Nephron (organoid): Measurements from ENCODE around the gene NIPSNAP2.
"Not testable (repeated sequence)": the region's sequence is repeated elsewhere in the genome, so short reads cannot be mapped to it uniquely, and the experiment has no call there.

Source experiments
- H3K27ac Mint-ChIP-seq, 3 experiments: 2 replicates each; pipeline ENCODE4 v1.8.0; 2020; ENCODE audit warnings: mixed read lengths in 3 of 3, mild to moderate bottlenecking in 2 of 3, moderate library complexity in 1 of 3
- H3K27me3 Mint-ChIP-seq: 2 replicates; pipeline ENCODE4 v1.8.0; 2021; ENCODE audit warnings: low read depth, mild to moderate bottlenecking, moderate library complexity, mixed read lengths
- H3K36me3 Mint-ChIP-seq: 2 replicates; pipeline ENCODE4 v1.8.0; 2020; ENCODE audit warnings: low read depth, mixed read lengths
- H3K4me1 Mint-ChIP-seq: 2 replicates; pipeline ENCODE4 v1.8.0; 2020; ENCODE audit warnings: mixed read lengths
- H3K4me3 Mint-ChIP-seq, 3 experiments: 2 replicates each; pipeline ENCODE4 v1.8.0; 2020; ENCODE audit warnings: mild to moderate bottlenecking in 3 of 3, mixed read lengths in 3 of 3, moderate library complexity in 2 of 3
- H3K9me3 Mint-ChIP-seq: 2 replicates; pipeline ENCODE4 v1.8.0; 2020; ENCODE audit warnings: mixed read lengths
- CTCF ChIP-seq, 3 experiments: fragments of 200-600 bp; sonication (generic); IDR thresholded peaks; one replicate each; pipeline ENCODE4 v1.5.0; 2021; ENCODE audit warnings: antibody characterized with exemption in 3 of 3; ENCODE audit not compliant: unreplicated experiment in 3 of 3

Gene NIPSNAP2

GRCh38 chr7:55946545-55946944 is 17.8 kb upstream of the NIPSNAP2 start:
- Mint-ChIP-seq H3K27ac (no peak overlapping the region), H3K9me3 (peaks cover 29% of the 10 kb centered on the region), H3K27me3 (no peaks in the 10 kb centered on the region), H3K4me1 (peaks cover 1% of the 10 kb centered on the region), H3K36me3 (peaks cover 38% of the 10 kb centered on the region), H3K4me3 (no peak overlapping the region)
- no peak for TF ChIP-seq CTCF (IDR thresholded peaks at IDR 0.05; ENCODE audit: unreplicated experiment in 3 of 3)

GRCh38 chr7:55951637-55952351 is 12.6 kb upstream of the NIPSNAP2 start, which contains the start of gene MRPS17:
Gene MRPS17, plus strand, starts transcription at chr7:55951877. Its CDS starts 1,319 bp downstream, at chr7:55953196.
- H3K36me3 Mint-ChIP-seq = peaks cover 21% of the 10 kb centered on the region
- H3K4me1 Mint-ChIP-seq = peaks cover 5% of the 10 kb centered on the region
- no peaks in the 10 kb centered on the region for H3K9me3 Mint-ChIP-seq
- peak within 1 kb of the TSS; percentile 93 to 99 (median 97) for H3K4me3 Mint-ChIP-seq
- no peak for TF ChIP-seq CTCF (IDR thresholded peaks at IDR 0.05; ENCODE audit: unreplicated experiment in 3 of 3)
- H3K27ac Mint-ChIP-seq = peak within 1 kb of the TSS; percentile 69 to 89 (median 87)
- no peaks in the 10 kb centered on the region for H3K27me3 Mint-ChIP-seq

DNA sequence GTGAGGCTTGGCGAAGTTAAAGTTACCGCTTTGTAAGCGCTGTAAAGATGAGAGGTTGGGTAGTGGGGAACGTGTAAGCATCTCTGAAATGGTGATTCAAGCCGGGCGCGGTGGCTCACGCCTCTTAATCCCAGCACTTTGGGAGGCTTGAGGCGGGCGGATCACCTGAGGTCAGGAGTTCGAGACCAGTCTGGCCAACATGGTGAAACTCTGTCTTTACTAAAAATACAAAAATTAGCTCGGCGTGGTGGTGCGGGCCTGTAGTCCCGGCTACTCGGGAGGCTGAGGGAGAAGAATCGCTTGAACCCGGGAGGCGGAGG is 12.1 kb upstream of the NIPSNAP2 start:
- H3K9me3 Mint-ChIP-seq, H3K27me3 Mint-ChIP-seq, H3K4me1 Mint-ChIP-seq: not testable (repeated sequence)
- Mint-ChIP-seq H3K36me3 (peaks cover 23% of the 10 kb centered on the region), H3K4me3 (peak overlapping the region; percentile 93 to 99 (median 97)), H3K27ac (peak overlapping the region; percentile 69 to 89 (median 87))

GRCh38 chr7:55953707-55954475 is 10.5 kb upstream of the NIPSNAP2 start:
- Mint-ChIP-seq H3K27me3 (no peaks in the 10 kb centered on the region), H3K27ac (no peak overlapping the region), H3K36me3 (peaks cover 27% of the 10 kb centered on the region), H3K4me3 (peak overlapping the region; percentile 93 to 99 (median 97)), H3K9me3 (no peaks in the 10 kb centered on the region), H3K4me1 (peaks cover 5% of the 10 kb centered on the region)
- TF ChIP-seq CTCF (IDR thresholded peaks at IDR 0.05; ENCODE audit: unreplicated experiment in 3 of 3) = no peak

DNA sequence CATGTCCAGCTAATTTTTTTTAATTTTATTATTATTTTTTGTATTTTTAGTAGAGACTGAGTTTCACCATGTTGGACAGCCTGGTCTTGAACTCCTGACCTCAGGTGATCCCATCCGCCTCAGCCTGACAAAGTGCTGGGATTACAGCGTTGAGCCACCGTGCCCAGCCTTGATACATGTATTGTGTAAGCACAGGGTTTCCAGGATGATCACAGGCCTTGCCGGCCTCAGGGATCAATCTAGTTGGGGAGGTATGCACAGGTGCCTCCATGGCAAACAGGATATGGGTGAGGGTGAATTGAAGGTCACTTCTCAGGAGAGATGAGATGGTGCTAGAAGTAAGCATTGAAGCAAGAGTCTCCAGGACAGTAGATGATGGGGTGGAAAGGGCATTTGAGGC is 7.2 kb upstream of the NIPSNAP2 start:
- no peak overlapping the region for H3K27ac Mint-ChIP-seq
- H3K9me3 Mint-ChIP-seq = no peaks in the 10 kb centered on the region
- H3K27me3 Mint-ChIP-seq = no peaks in the 10 kb centered on the region
- H3K36me3 Mint-ChIP-seq = peaks cover 20% of the 10 kb centered on the region
- H3K4me1 Mint-ChIP-seq = no peaks in the 10 kb centered on the region
- no peak for TF ChIP-seq CTCF (IDR thresholded peaks at IDR 0.05; ENCODE audit: unreplicated experiment in 3 of 3)
- H3K4me3 Mint-ChIP-seq = no peak overlapping the region

- Mint-ChIP-seq H3K36me3 (peaks cover 13% of the 10 kb centered on the region), H3K4me3 (peak overlapping the region in 1 of 3 experiments; percentile 64), H3K27me3 (peaks cover 5% of the 10 kb centered on the region), H3K27ac (no peak overlapping the region), H3K4me1 (peaks cover 6% of the 10 kb centered on the region), H3K9me3 (no peaks in the 10 kb centered on the region)
- no peak for TF ChIP-seq CTCF (IDR thresholded peaks at IDR 0.05; ENCODE audit: unreplicated experiment in 3 of 3)
Observed at GRCh38 chr7:55962014-55962413, 2.4 kb upstream of the NIPSNAP2 start.
